Progenitor cell of endocrine pancreas (in vitro differentiated cells): Measurements from ENCODE around the gene STOX2. TPM values are rescaled to one million over a fixed set of nuclear protein-coding genes. Genes with fewer than 3 reads are reported as not detected.
A peak's percentile ranks its signal among the peaks of the same experiment; 100 is the strongest.

Source experiments
- DNase-seq: peaks from one replicate; pipeline ENCODE4 v3.0.0; 2021; ENCODE audit warnings: low spot score; ENCODE audit not compliant: unreplicated experiment
- H3K27ac Mint-ChIP-seq: 2 replicates; pipeline ENCODE4 v1.8.0; 2021; ENCODE audit warnings: mild to moderate bottlenecking, moderate library complexity, mixed read lengths
- H3K27me3 Mint-ChIP-seq: 2 replicates; pipeline ENCODE4 v1.8.0; 2021; ENCODE audit warnings: mixed read lengths
- H3K36me3 Mint-ChIP-seq: 2 replicates; pipeline ENCODE4 v1.8.0; 2022; ENCODE audit warnings: mixed read lengths; ENCODE audit not compliant: insufficient read depth
- H3K4me1 Mint-ChIP-seq: 2 replicates; pipeline ENCODE4 v1.8.0; 2021; ENCODE audit warnings: low read depth, mixed read lengths
- H3K4me3 Mint-ChIP-seq: 2 replicates; pipeline ENCODE4 v1.8.0; 2021; ENCODE audit warnings: low read depth, mild to moderate bottlenecking, moderate library complexity, mixed read lengths
- H3K9me3 Mint-ChIP-seq: 2 replicates; pipeline ENCODE4 v1.8.0; 2021; ENCODE audit warnings: low read depth, mixed read lengths
- total RNA-seq: library from RNA; stranded (reverse); gene quantifications from 2 replicates; pipeline ENCODE4 v1.2.1, GENCODE V29; 2021
- TF ChIP-seq, protein P1 (sequence below): fragments of 200-600 bp; sonication (generic); IDR thresholded peaks from one replicate; pipeline ENCODE4 v1.5.0; 2021; ENCODE audit warnings: antibody characterized with exemption, mild to moderate bottlenecking; ENCODE audit not compliant: unreplicated experiment

The STOX2 gene
- total RNA-seq, 1 donor from 2014 or later: 21.9 TPM

DNA sequence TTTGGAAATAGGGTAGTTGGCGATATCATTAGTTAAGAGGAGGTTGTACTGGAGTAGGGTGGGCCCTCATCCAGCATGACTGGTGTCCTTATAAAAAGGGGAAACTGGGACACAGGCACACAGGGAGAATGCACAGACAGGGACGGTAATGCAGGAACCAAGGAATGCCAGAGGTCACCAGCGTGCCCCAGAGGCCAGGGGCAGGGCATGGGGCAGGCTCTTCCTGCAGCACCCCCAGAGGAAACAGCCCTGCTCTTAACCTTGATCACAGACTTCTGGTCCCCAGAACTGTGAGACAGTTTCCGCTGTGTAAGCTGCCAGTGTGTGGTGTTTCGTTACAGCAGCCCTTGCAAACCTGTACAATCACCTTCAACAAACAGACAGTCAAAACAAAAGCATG, 15.9 kb upstream of the STOX2 start:
- no peaks in the 10 kb centered on the region for H3K36me3 Mint-ChIP-seq
- TF ChIP-seq, protein P1, sequence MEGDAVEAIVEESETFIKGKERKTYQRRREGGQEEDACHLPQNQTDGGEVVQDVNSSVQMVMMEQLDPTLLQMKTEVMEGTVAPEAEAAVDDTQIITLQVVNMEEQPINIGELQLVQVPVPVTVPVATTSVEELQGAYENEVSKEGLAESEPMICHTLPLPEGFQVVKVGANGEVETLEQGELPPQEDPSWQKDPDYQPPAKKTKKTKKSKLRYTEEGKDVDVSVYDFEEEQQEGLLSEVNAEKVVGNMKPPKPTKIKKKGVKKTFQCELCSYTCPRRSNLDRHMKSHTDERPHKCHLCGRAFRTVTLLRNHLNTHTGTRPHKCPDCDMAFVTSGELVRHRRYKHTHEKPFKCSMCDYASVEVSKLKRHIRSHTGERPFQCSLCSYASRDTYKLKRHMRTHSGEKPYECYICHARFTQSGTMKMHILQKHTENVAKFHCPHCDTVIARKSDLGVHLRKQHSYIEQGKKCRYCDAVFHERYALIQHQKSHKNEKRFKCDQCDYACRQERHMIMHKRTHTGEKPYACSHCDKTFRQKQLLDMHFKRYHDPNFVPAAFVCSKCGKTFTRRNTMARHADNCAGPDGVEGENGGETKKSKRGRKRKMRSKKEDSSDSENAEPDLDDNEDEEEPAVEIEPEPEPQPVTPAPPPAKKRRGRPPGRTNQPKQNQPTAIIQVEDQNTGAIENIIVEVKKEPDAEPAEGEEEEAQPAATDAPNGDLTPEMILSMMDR: no peak
- H3K27me3 Mint-ChIP-seq: no peaks in the 10 kb centered on the region
- DNase-seq: no peak
- H3K9me3 Mint-ChIP-seq: no peaks in the 10 kb centered on the region
- H3K27ac Mint-ChIP-seq: no peak overlapping the region
- H3K4me3 Mint-ChIP-seq: no peak overlapping the region
- no peaks in the 10 kb centered on the region for H3K4me1 Mint-ChIP-seq

DNA sequence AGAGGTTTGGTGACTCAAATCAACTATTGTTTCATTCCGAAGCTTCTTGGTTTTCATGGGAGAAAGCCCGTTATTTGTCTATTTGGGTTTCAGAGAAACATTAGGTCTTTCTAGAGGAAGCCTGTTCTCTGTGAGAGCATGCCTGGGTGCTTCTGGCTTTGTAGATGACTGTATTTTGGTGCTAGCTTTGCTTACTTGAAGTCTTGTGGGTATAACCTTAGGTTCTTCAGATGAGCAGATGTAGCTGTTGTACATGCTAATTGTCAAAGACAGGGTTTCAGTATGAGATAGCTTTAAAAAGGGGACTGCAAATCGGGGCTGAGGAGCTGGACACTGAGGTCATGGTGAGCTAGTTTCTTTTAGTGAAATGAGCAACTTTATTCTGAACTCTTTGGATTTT, 7.9 kb upstream of the STOX2 start:
- H3K27ac Mint-ChIP-seq: no peak overlapping the region
- H3K4me1 Mint-ChIP-seq: no peaks in the 10 kb centered on the region
- TF ChIP-seq, protein P1: no peak

DNA sequence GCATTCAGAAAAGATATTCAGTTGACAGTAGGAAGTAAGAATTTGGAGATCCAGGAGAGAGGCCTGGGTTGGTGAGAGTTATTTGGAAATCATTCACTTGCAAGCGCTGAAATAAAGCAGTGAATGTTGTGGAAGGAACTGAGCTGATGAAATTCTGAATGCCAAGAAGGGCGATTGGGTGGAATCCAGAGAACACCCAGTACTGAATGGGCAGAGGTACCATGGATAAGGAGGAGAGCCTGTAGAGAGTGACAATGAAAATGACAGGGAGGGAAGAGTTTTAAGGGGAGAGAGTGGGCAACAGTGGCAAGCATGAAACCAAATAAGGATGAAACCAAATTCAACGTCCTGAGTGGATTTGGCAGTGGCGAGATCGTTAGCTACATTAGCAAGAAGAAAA, 6.7 kb upstream of the STOX2 start:
- DNase-seq: no peak
- TF ChIP-seq, protein P1: no peak
- peaks cover 30% of the 10 kb centered on the region for H3K9me3 Mint-ChIP-seq
- no peak overlapping the region for H3K4me3 Mint-ChIP-seq
- no peaks in the 10 kb centered on the region for H3K4me1 Mint-ChIP-seq
- H3K27ac Mint-ChIP-seq: no peak overlapping the region
- peaks cover 16% of the 10 kb centered on the region for H3K36me3 Mint-ChIP-seq
- H3K27me3 Mint-ChIP-seq: no peaks in the 10 kb centered on the region

More for the DNA sequence above, 7.9 kb upstream of the STOX2 start:
- Mint-ChIP-seq H3K36me3 (peaks cover 16% of the 10 kb centered on the region), H3K27me3 (no peaks in the 10 kb centered on the region), H3K4me3 (no peak overlapping the region), H3K9me3 (peaks cover 30% of the 10 kb centered on the region)
- DNase-seq: no peak

DNA sequence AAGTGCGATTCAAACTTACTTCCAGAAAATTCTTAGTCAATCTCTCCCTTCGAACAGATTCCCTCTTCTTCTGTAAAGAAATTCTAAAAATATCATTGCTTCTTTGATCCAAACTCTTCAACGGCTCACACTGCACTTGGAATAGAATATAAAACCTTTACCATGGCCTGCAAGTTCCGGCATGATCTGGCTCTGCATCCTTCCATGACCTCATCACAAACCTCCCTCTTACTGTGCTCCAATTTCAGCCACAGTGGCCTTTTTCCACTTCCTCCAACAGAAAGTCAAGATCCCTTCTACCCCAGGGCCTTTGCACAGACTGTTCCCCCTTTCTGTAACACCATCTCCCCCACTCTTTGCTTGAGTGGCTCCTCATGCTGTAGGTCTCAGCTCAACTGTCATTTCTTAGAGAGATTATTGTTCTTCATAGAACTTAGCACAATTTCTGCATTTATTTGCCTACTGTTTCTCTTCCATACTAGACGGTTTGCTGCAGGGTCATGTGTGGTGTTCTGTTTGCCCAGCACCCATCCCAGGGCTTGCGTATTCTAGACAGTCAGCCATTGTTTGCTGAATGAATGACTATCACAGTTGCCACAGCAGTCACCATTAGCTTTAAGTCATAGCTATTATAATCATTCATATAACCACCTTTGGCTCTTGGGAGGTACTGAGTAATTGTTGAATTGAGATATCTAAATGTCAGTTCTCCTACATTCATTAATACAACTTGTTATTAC, 1.9 kb upstream of the STOX2 start:
- Mint-ChIP-seq H3K9me3 (peaks cover 24% of the 10 kb centered on the region), H3K27me3 (peaks cover 15% of the 10 kb centered on the region), H3K27ac (no peak overlapping the region), H3K36me3 (peaks cover 16% of the 10 kb centered on the region), H3K4me1 (peaks cover 8% of the 10 kb centered on the region), H3K4me3 (no peak overlapping the region)
- no peak for DNase-seq
- TF ChIP-seq, protein P1: no peak

DNA sequence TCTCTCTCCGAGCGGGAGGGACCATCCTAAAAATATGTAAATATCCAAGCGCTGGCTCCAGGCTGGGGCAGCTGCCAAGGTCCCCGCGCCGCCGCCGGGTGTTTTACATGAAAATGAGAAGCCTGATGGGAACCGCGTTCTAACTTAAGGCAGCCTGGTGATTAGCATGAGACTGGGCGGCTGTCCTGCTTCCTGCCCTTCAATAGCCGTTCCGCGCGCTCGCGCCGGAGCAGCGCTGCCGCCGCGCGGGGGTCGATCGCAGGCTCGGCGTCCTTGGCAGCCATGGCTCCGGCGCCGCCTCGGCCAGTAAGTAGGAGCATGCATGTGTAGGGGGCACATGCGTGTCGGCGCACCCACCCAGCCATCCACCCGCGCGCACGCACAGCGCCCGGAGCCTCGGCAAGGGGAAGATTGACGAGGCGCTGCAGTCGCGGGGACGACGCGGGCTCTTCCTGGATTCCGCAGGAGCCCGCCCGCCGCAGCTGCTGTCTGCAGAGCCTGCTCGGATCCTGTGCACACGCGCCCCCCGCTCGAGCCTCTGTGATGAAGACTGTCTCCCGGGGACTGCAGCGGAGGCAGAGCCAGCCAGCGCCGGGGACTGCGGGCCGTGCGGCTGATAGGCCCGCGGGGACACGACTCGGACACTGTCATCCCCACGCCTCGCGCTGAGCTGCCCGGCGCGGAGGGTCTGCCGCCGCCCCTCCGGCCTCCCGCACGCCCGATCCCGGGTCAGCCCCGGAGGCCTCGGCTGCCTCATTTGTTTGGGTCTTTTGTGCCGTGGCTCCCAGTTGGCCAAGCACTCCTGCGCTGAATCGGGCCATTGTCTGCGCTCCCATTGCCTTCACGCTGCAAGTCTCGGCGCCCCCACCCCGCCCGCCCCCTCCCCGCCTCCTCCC, 734 bp downstream of the STOX2 start:
- peak overlapping the region; percentile 80 for H3K4me3 Mint-ChIP-seq
- H3K36me3 Mint-ChIP-seq: peaks cover 3% of the 10 kb centered on the region
- H3K27ac Mint-ChIP-seq: peak overlapping the region; percentile 42
- TF ChIP-seq, protein P1: no peak
- H3K27me3 Mint-ChIP-seq: peaks cover 38% of the 10 kb centered on the region
- peaks cover 8% of the 10 kb centered on the region for H3K4me1 Mint-ChIP-seq
- H3K9me3 Mint-ChIP-seq: peaks cover 3% of the 10 kb centered on the region
- peak; percentile 50 for DNase-seq
